ENCODE measurements around the gene CPLX3.

CPLX3 gene

GRCh38 chr15:74855857-74856256 lies 29.4 kb downstream of the CPLX3 start:
- TF ChIP-seq, protein P1, sequence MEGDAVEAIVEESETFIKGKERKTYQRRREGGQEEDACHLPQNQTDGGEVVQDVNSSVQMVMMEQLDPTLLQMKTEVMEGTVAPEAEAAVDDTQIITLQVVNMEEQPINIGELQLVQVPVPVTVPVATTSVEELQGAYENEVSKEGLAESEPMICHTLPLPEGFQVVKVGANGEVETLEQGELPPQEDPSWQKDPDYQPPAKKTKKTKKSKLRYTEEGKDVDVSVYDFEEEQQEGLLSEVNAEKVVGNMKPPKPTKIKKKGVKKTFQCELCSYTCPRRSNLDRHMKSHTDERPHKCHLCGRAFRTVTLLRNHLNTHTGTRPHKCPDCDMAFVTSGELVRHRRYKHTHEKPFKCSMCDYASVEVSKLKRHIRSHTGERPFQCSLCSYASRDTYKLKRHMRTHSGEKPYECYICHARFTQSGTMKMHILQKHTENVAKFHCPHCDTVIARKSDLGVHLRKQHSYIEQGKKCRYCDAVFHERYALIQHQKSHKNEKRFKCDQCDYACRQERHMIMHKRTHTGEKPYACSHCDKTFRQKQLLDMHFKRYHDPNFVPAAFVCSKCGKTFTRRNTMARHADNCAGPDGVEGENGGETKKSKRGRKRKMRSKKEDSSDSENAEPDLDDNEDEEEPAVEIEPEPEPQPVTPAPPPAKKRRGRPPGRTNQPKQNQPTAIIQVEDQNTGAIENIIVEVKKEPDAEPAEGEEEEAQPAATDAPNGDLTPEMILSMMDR (IDR thresholded peaks at IDR 0.05; ENCODE audit: insufficient read depth, low read length, missing control alignments) = no peak
- CTCF ChIA-PET = interaction anchor here (1.2 to 3.9 kb wide), 4 partner anchors 8 to 46 kb away, joined by 3 to 14 read pairs (median 7); partner anchors contain the start of gene ULK3
- DNase-seq (ENCODE audit: low read depth, low spot score) = no peak
- H3K4me3 ChIP-seq (ENCODE audit: low read depth, low read length) = no peak overlapping the region
- POLR2A ChIA-PET = interaction anchor here (0.9 kb wide), 1 partner anchor 13 kb away, joined by 3 read pairs; no protein-coding TSS in a partner anchor

- no peak for DNase-seq (ENCODE audit: low read depth, low spot score)
- no peak overlapping the region for H3K4me3 ChIP-seq (ENCODE audit: low read depth, low read length)
- ChIA-PET CTCF (interaction anchor here (1.5 to 3.9 kb wide), 3 partner anchors 9 to 45 kb away, joined by 4 to 14 read pairs (median 10); partner anchors contain the start of gene ULK3), POLR2A (no interaction called here)
- TF ChIP-seq, protein P1 (IDR thresholded peaks at IDR 0.05; ENCODE audit: insufficient read depth, low read length, missing control alignments) = no peak
Observed at GRCh38 chr15:74856537-74856936, 30.1 kb downstream of the CPLX3 start.

DNA sequence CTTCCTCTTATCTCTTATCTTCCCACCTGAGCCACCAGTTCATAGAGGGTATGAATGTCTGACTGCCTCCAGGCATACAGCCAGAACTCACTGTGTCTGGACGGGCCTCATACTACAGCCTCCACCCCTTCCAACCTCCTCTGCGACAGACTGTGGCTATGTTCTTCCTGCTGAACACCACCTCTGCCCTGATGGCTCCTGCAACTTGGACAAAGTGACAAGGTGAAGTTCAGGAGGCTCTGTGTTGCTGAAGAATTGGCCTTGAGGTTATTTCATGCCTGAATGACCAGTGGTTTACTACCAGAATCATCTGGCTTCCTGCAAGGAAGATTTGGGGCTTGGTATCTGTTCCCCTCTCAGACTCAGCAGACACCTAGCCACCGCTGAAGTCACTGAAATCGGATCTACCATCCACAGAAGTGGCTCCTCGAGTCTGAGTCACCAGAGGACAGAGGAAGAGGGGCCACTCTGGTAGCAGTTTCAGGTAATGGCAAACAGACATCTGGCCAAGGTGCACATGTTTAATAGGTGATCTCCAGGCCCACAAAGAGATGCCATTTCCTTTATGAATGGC lies 30.7 kb downstream of the CPLX3 start:
- no peak for DNase-seq (ENCODE audit: low read depth, low spot score)
- TF ChIP-seq, protein P1 (IDR thresholded peaks at IDR 0.05; ENCODE audit: insufficient read depth, low read length, missing control alignments) = no peak
- CTCF ChIA-PET = interaction anchor here (1.2 to 2.2 kb wide), 3 partner anchors 10 to 44 kb away, joined by 4 to 10 read pairs (median 4); partner anchors contain the start of gene SCAMP2
- H3K4me3 ChIP-seq (ENCODE audit: low read depth, low read length) = no peak overlapping the region
- POLR2A ChIA-PET = no interaction called here

DNA sequence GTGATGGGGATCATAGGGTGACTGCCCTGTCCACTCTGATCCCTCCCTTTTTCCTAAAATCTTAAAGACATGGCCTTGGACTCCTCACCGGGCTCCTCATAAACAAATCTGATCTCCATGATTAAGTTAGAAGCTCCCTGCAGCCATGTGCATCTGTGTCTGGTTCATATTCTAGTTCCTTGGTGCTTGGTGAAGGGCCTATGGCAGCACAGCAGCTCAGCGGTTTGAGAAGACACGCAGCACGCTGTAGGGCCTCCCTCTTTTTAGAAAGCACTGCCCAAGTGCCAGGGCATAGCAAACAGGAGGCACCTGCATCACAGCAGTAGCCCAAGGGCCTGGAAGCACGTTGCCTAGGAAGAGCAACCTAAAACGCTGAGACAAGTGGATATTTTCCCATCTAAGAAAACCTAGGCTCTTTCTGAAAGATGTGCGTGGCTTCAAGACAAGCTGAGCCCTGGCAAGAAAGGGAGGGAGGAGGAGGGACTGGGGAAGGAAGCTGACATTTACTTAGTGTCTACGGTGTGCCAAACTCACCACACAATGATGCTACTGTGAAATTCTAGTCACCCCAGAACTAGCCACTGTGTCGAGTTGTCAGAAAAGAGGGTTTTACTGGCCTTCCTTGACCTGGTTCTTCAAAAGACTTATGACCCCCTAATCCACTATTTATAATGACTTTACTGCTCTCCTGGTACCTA lies 31.4 kb downstream of the CPLX3 start:
- DNase-seq (ENCODE audit: low read depth, low spot score) = no peak
- TF ChIP-seq, protein P1 (IDR thresholded peaks at IDR 0.05; ENCODE audit: insufficient read depth, low read length, missing control alignments) = no peak
- ChIA-PET POLR2A (no interaction called here), CTCF (interaction anchor here (1.2 to 2.8 kb wide), 3 partner anchors 15 to 44 kb away, joined by 4 to 10 read pairs (median 9); partner anchors contain the start of genes SCAMP2 and ULK3)
- H3K4me3 ChIP-seq (ENCODE audit: low read depth, low read length) = no peak overlapping the region

- POLR2A ChIA-PET = no interaction called here
- no peak overlapping the region for H3K4me3 ChIP-seq (ENCODE audit: low read depth, low read length)
- TF ChIP-seq, protein P1 (IDR thresholded peaks at IDR 0.05; ENCODE audit: insufficient read depth, low read length, missing control alignments) = no peak
- CTCF ChIA-PET = interaction anchor here (0.9 to 2.8 kb wide), 6 partner anchors 11 to 89 kb away, joined by 3 to 9 read pairs (median 4); partner anchors contain the start of genes SCAMP2 and ULK3
- no peak for DNase-seq (ENCODE audit: low read depth, low spot score)
Observed at GRCh38 chr15:74858369-74858740, 31.9 kb downstream of the CPLX3 start.

Data from AG04449 (cell line).